HepG2 (cell line): Measurements from ENCODE around the gene AHCTF1. TPM values are rescaled to one million over a fixed set of nuclear protein-coding genes. Genes with fewer than 3 reads are reported as not detected.

ENCODE experiments used
- FLYWCH1 ChIP-seq: sonication (generic); formaldehyde crosslinking; IDR thresholded peaks from 2 replicates; pipeline ENCODE4 v1.8.1; 2023; ENCODE audit warnings: mild to moderate bottlenecking, missing genetic modification reagents
- HOXA3 ChIP-seq: sonication (generic); formaldehyde crosslinking; IDR thresholded peaks from 2 replicates; pipeline ENCODE4 v1.5.0; 2020; ENCODE audit warnings: missing genetic modification reagents
- NFKBIZ ChIP-seq: IDR thresholded peaks from 2 replicates; pipeline ENCODE4 v1.6.1; 2018; ENCODE audit warnings: missing genetic modification reagents, missing compliant biosample characterization
- POLR2A ChIP-seq, 2 experiments: IDR thresholded peaks; 2 replicates each; pipeline ENCODE4 v1.6.1; 2011; ENCODE audit warnings: low read depth in 2 of 2, low read length in 2 of 2, mild to moderate bottlenecking in 1 of 2, moderate library complexity in 1 of 2; ENCODE audit not compliant: insufficient read depth in 1 of 2
- PTBP1 ChIP-seq: fragments of 200-400 bp; formaldehyde crosslinking; IDR thresholded peaks from 2 replicates; pipeline ENCODE4 v1.6.1; 2018; ENCODE audit warnings: low read length, low read depth; ENCODE audit not compliant: poor library complexity, severe bottlenecking
- RBAK ChIP-seq: sonication (generic); formaldehyde crosslinking; IDR thresholded peaks from 2 replicates; pipeline ENCODE4 v1.5.1; 2020; ENCODE audit warnings: mild to moderate bottlenecking, missing genetic modification reagents
- SP4 ChIP-seq: sonication (generic); formaldehyde crosslinking; IDR thresholded peaks from 2 replicates; pipeline ENCODE4 v1.8.1; 2023; ENCODE audit warnings: mild to moderate bottlenecking, missing genetic modification reagents
- ZC3H13 ChIP-seq: sonication (generic); formaldehyde crosslinking; IDR thresholded peaks from 2 replicates; pipeline ENCODE4 v1.8.1; 2023; ENCODE audit warnings: mild to moderate bottlenecking, missing genetic modification reagents, moderate library complexity
- ZNF30 ChIP-seq: sonication (generic); formaldehyde crosslinking; IDR thresholded peaks from 2 replicates; pipeline ENCODE4 v1.5.0; 2020; ENCODE audit warnings: mild to moderate bottlenecking, missing genetic modification reagents
- ZNF747 ChIP-seq: sonication (generic); formaldehyde crosslinking; IDR thresholded peaks from 2 replicates; pipeline ENCODE4 v1.8.1; 2023; ENCODE audit warnings: missing genetic modification reagents, mild to moderate bottlenecking, borderline replicate concordance
- ZNF891 ChIP-seq: sonication (generic); formaldehyde crosslinking; IDR thresholded peaks from 2 replicates; pipeline ENCODE4 v1.5.0; 2020; ENCODE audit warnings: mild to moderate bottlenecking, missing genetic modification reagents
- polyA plus RNA-seq, 8 experiments: library from polyadenylated mRNA; depleted of rRNA in 3 of 8; stranded (reverse) in 7 of 8; unstranded in 1 of 8; fragments of >200 nt; fragmentation: Illumina TruSeq in 4 of 8; extraction: Trizol in 4 of 8; gene quantifications; 2 replicates each; pipeline versions ENCODE4 v1.2.1 to v1.2.3, GENCODE V29; 2011 to 2016; ENCODE audit warnings: low read depth in 4 of 8, missing spikeins in 1 of 8, mixed read lengths in 1 of 8; ENCODE audit not compliant: insufficient read depth in 1 of 8
- total RNA-seq, 5 experiments: library from RNA; depleted of rRNA; stranded (reverse); fragments of >200 nt; fragmentation: Illumina TruSeq; extraction: Trizol; gene quantifications; 2 replicates each; pipeline ENCODE4 v1.2.3, GENCODE V29; 2016; ENCODE audit warnings: low read depth in 1 of 5
- TF ChIP-seq, protein P1 (sequence below): sonication (generic); formaldehyde crosslinking; IDR thresholded peaks from 2 replicates; pipeline ENCODE4 v1.8.1; 2023; ENCODE audit warnings: mild to moderate bottlenecking, moderate library complexity, missing genetic modification reagents
- TF ChIP-seq, protein P2 (sequence below): fragments of 450-650 bp; IDR thresholded peaks from 2 replicates; pipeline ENCODE4 v1.6.1; 2017; ENCODE audit warnings: mild to moderate bottlenecking
- TF ChIP-seq, protein P3 (sequence below): IDR thresholded peaks from 2 replicates; pipeline ENCODE4 v1.6.1; 2016
- TF ChIP-seq, protein P4 (sequence below), 2 experiments: sonication (generic) in 1 of 2; formaldehyde crosslinking in 1 of 2; IDR thresholded peaks; 2 replicates each; pipeline versions ENCODE4 v1.6.1 to v1.9.0; 2014 to 2022; ENCODE audit warnings: antibody characterized with exemption in 1 of 2, borderline replicate concordance in 1 of 2, inconsistent platforms in 1 of 2, low read depth in 1 of 2, missing genetic modification reagents in 1 of 2
- TF ChIP-seq, protein P5 (sequence below): sonication (generic); formaldehyde crosslinking; IDR thresholded peaks from 2 replicates; pipeline ENCODE4 v1.8.1; 2023; ENCODE audit warnings: mild to moderate bottlenecking, missing genetic modification reagents

AHCTF1 gene
- total and polyA plus RNA-seq, 2 of the 13 experiments (the other 11 are each of a cell fraction or from before 2014, with no cell fraction given), result 16.6 to 45.9 TPM

DNA sequence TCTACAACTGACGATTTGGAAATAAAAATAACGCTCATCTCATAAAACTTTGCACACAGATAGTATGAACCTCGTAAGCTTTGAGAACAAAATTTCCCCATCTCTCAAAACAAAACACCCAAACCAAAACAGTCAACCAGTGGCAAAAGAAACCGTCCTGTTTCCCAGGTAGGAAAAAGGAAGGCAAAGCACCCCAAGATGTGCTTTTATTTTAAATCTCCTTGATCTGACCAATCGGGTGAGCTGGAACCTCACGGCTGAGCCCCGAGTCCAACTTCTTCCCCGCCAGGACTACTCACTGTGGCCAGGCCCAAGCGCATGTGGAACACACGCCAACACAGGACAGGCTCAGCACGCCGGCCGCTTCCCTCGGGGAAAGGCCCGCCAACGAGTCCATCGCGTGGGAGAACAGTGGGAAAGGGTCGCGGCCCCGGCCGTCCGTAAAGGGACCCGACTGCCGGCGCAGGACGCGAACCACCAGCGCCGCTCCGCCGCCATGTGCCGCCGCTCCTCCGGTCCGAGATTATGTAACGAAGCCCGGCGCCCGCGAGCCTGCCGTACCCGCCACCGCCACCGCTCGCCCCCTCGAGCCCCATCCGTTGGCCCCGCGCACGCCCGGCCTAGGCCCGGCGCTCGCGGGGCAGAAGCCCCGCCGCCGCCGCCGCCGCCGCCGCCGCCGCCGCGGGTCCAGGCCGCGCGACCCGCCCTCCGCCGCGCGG, 759 bp downstream of the AHCTF1 start (continued):
- TF ChIP-seq ZNF30 (CRISPR knock-in tag) (peak; percentile 76; the same call in 1 of the 2 replicates), PTBP1 (no peak), RBAK (CRISPR knock-in tag) (no peak), NFKBIZ (CRISPR knock-in tag) (no peak), ZC3H13 (CRISPR knock-in tag) (0 out of 2 replicates have a peak, but pooled peaks have one; percentile 1), ZNF747 (CRISPR knock-in tag) (no peak), SP4 (no peak), HOXA3 (CRISPR knock-in tag) (peak; percentile 36; the same call in 1 of the 2 replicates), POLR2A (IDR thresholded peaks at IDR 0.05; ENCODE audit: insufficient read depth in 1 of 2, low read depth in 2 of 2, low read length in 2 of 2) (no peak), FLYWCH1 (CRISPR knock-in tag) (no peak), ZNF891 (CRISPR knock-in tag) (no peak)
- TF ChIP-seq, protein P1, sequence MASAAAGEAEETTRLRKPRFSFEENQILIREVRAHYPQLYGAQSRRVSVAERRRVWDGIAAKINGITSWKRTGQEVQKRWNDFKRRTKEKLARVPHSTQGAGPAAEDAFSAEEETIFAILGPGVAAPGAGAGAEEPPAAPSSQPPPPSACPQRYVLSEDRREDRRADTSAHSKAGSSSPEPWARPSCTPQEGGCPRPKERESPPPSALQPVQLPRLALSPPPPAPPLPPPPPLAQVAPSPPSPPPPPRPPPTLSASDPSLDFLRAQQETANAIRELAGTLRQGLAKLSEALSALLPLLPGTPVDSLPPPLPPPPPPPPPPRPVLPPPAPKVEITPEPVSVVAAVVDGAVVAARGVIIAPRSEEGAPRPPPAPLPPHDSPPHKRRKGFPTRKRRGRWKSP, result no peak; the same call in 1 of the 2 replicates
- TF ChIP-seq, protein P2, sequence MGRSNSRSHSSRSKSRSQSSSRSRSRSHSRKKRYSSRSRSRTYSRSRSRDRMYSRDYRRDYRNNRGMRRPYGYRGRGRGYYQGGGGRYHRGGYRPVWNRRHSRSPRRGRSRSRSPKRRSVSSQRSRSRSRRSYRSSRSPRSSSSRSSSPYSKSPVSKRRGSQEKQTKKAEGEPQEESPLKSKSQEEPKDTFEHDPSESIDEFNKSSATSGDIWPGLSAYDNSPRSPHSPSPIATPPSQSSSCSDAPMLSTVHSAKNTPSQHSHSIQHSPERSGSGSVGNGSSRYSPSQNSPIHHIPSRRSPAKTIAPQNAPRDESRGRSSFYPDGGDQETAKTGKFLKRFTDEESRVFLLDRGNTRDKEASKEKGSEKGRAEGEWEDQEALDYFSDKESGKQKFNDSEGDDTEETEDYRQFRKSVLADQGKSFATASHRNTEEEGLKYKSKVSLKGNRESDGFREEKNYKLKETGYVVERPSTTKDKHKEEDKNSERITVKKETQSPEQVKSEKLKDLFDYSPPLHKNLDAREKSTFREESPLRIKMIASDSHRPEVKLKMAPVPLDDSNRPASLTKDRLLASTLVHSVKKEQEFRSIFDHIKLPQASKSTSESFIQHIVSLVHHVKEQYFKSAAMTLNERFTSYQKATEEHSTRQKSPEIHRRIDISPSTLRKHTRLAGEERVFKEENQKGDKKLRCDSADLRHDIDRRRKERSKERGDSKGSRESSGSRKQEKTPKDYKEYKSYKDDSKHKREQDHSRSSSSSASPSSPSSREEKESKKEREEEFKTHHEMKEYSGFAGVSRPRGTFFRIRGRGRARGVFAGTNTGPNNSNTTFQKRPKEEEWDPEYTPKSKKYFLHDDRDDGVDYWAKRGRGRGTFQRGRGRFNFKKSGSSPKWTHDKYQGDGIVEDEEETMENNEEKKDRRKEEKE, result no peak
- TF ChIP-seq, protein P3, sequence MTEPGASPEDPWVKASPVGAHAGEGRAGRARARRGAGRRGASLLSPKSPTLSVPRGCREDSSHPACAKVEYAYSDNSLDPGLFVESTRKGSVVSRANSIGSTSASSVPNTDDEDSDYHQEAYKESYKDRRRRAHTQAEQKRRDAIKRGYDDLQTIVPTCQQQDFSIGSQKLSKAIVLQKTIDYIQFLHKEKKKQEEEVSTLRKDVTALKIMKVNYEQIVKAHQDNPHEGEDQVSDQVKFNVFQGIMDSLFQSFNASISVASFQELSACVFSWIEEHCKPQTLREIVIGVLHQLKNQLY (CRISPR knock-in tag), result no peak
- TF ChIP-seq, protein P4, sequence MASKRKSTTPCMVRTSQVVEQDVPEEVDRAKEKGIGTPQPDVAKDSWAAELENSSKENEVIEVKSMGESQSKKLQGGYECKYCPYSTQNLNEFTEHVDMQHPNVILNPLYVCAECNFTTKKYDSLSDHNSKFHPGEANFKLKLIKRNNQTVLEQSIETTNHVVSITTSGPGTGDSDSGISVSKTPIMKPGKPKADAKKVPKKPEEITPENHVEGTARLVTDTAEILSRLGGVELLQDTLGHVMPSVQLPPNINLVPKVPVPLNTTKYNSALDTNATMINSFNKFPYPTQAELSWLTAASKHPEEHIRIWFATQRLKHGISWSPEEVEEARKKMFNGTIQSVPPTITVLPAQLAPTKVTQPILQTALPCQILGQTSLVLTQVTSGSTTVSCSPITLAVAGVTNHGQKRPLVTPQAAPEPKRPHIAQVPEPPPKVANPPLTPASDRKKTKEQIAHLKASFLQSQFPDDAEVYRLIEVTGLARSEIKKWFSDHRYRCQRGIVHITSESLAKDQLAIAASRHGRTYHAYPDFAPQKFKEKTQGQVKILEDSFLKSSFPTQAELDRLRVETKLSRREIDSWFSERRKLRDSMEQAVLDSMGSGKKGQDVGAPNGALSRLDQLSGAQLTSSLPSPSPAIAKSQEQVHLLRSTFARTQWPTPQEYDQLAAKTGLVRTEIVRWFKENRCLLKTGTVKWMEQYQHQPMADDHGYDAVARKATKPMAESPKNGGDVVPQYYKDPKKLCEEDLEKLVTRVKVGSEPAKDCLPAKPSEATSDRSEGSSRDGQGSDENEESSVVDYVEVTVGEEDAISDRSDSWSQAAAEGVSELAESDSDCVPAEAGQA (IDR thresholded peaks at IDR 0.05; ENCODE audit: low read depth), result no peak
- TF ChIP-seq, protein P4 (CRISPR knock-in tag; IDR thresholded peaks at IDR 0.05; ENCODE audit: borderline replicate concordance), result peak; percentile 26; the same call in 1 of the 2 replicates
- TF ChIP-seq, protein P5, sequence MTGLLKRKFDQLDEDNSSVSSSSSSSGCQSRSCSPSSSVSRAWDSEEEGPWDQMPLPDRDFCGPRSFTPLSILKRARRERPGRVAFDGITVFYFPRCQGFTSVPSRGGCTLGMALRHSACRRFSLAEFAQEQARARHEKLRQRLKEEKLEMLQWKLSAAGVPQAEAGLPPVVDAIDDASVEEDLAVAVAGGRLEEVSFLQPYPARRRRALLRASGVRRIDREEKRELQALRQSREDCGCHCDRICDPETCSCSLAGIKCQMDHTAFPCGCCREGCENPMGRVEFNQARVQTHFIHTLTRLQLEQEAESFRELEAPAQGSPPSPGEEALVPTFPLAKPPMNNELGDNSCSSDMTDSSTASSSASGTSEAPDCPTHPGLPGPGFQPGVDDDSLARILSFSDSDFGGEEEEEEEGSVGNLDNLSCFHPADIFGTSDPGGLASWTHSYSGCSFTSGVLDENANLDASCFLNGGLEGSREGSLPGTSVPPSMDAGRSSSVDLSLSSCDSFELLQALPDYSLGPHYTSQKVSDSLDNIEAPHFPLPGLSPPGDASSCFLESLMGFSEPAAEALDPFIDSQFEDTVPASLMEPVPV (CRISPR knock-in tag), result no peak
